Chondrocyte (in vitro differentiated cells): ENCODE results near the gene P2RX1. TPM values are rescaled to one million over a fixed set of nuclear protein-coding genes. Genes with fewer than 3 reads are reported as not detected.
"Not testable (repeated sequence)": the region's sequence is repeated elsewhere in the genome, so short reads cannot be mapped to it uniquely, and the experiment has no call there.

Source experiments
- DNase-seq: peaks from one replicate; pipeline ENCODE4 v3.0.0; 2021; ENCODE audit warnings: mixed read lengths, low spot score
- H3K27ac Mint-ChIP-seq: one replicate; pipeline ENCODE4 v1.8.0; 2021; ENCODE audit warnings: mild to moderate bottlenecking, moderate library complexity, mixed read lengths; ENCODE audit not compliant: unreplicated experiment
- H3K27me3 Mint-ChIP-seq: 2 replicates; pipeline ENCODE4 v1.8.0; 2021; ENCODE audit warnings: low read depth, mixed read lengths
- H3K36me3 Mint-ChIP-seq: 2 replicates; pipeline ENCODE4 v1.8.0; 2021; ENCODE audit warnings: low read depth, mixed read lengths
- H3K4me1 Mint-ChIP-seq: 2 replicates; pipeline ENCODE4 v1.8.0; 2021; ENCODE audit warnings: low read depth, mild to moderate bottlenecking, mixed read lengths
- H3K4me3 Mint-ChIP-seq: one replicate; pipeline ENCODE4 v1.8.0; 2021; ENCODE audit warnings: mild to moderate bottlenecking, moderate library complexity, mixed read lengths; ENCODE audit not compliant: unreplicated experiment
- H3K9me3 Mint-ChIP-seq: 2 replicates; pipeline ENCODE4 v1.8.0; 2021; ENCODE audit warnings: low read depth, mixed read lengths
- total RNA-seq: library from RNA; stranded (reverse); gene quantifications from 3 replicates; pipeline ENCODE4 v1.2.1, GENCODE V29; 2021
- TF ChIP-seq, protein P1 (sequence below): fragments of 200-600 bp; sonication (generic); IDR thresholded peaks from 2 replicates; pipeline ENCODE4 v1.5.0; 2021; ENCODE audit warnings: antibody characterized with exemption, mild to moderate bottlenecking, moderate library complexity

Gene P2RX1
- total RNA-seq, 1 donor from 2014 or later = not detected

DNA sequence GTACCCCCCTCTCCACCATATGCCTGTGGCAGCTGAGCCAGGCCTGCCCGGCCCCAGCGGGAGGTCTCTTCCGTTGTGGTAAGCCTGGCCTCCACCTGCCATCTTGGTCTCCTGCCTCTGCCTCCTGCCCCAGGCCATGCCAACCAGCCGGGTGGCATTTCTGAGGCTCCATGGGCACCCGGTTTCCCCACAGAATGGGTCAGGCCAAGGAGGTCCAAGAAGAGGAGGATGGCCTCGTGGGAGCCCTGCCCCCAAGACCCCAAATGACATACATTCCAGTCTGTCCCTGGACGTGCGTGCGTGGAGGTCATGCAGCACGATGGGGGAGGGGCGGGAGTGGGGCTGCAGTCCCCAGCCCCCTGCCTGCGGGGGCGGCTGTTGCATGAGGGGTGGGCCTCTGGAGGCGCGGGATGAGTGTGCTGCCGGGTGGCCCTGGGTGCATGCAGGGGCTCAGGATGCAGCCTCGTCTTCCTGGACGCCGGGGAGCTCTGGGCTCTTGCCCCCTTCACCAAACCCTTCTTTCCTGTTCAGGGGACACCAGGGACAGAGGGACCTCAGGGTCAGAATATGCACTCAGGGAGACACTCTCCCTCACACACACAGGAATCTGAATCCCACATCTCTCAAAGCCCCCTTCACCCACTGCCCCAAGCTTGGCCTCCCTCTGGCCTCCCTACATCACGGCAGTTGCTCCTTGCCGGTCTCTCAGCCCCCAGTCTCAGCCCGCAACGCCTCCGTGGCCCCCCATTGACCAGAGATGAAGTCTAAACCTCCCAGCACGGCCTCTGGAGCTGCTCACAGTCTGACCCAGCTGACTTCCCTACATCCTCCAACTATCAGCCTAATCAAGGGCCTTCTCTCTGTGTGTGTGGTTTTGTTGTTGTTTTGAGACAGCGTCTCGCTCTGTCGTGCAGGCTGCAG lies 54.2 kb downstream of the P2RX1 start:
- TF ChIP-seq, protein P1, sequence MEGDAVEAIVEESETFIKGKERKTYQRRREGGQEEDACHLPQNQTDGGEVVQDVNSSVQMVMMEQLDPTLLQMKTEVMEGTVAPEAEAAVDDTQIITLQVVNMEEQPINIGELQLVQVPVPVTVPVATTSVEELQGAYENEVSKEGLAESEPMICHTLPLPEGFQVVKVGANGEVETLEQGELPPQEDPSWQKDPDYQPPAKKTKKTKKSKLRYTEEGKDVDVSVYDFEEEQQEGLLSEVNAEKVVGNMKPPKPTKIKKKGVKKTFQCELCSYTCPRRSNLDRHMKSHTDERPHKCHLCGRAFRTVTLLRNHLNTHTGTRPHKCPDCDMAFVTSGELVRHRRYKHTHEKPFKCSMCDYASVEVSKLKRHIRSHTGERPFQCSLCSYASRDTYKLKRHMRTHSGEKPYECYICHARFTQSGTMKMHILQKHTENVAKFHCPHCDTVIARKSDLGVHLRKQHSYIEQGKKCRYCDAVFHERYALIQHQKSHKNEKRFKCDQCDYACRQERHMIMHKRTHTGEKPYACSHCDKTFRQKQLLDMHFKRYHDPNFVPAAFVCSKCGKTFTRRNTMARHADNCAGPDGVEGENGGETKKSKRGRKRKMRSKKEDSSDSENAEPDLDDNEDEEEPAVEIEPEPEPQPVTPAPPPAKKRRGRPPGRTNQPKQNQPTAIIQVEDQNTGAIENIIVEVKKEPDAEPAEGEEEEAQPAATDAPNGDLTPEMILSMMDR = no peak
- Mint-ChIP-seq H3K4me3 (no peak overlapping the region), H3K9me3 (no peaks in the 10 kb centered on the region), H3K27me3 (no peaks in the 10 kb centered on the region), H3K27ac (no peak overlapping the region), H3K36me3 (no peaks in the 10 kb centered on the region), H3K4me1 (peaks cover 14% of the 10 kb centered on the region)
- no peak for DNase-seq

DNA sequence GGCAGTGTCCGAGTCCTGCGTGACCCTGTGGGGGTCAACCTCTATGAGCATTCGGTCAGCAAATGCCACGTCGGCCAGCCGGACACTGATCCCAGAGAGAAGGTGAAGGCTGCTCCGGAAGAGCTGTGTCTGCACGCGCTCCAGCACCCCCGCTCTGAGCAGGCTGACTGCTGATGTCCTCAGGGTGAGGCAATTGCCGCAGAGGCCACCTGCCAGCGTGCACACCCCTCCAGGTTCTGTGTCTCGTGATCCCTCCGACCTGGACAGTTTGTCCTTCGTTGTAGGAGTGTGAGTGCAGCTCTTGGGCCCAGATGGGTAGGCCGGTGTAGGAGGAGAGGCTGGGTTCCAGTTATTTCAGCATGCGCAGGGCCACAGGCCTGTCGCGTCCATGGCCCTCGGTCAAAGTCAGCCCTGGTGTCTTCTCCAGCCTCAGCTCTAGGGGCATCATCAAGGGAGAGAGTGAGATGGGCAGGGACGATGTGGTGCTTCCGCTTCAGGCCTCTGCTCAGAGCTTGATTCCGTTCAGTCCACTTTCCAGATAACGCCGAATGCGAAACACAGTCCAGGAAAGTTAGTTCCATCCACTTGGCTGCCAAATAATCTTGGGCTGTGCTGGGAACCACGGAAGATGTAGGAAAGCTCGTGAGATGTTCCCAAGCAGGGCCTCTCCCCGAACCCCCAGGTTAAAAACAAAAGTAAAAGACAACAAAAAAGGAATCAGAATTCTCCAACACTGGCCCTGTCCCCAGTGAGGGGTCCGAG lies 55.1 kb downstream of the P2RX1 start:
- Mint-ChIP-seq H3K27me3 (no peaks in the 10 kb centered on the region), H3K36me3 (no peaks in the 10 kb centered on the region), H3K4me3 (no peak overlapping the region), H3K4me1 (peaks cover 14% of the 10 kb centered on the region), H3K27ac (no peak overlapping the region), H3K9me3 (no peaks in the 10 kb centered on the region)
- TF ChIP-seq, protein P1 = no peak
- no peak for DNase-seq

DNA sequence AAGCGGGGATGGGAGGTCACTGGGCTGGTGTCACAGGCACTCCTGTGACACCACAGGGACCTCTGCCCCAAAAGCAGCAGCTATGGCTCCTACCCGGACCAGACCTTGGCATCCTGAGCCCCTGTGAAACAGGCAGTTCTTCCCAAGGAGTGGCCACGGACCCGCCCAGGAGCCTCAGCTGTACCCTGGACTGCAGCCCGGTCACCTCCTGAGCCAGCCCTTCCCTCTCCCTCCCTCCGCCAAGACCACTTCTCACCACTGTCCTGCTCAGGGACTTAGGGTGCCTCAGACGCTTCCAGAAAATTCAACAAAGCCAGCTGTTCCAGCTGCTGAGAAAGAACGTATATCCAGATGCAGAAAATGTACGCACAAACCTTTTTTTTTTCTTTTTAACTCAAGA lies 56.3 kb downstream of the P2RX1 start:
- TF ChIP-seq, protein P1 = no peak
- Mint-ChIP-seq H3K9me3 (no peaks in the 10 kb centered on the region), H3K36me3 (no peaks in the 10 kb centered on the region), H3K27me3 (no peaks in the 10 kb centered on the region), H3K4me3 (no peak overlapping the region), H3K4me1 (peaks cover 3% of the 10 kb centered on the region), H3K27ac (no peak overlapping the region)
- no peak for DNase-seq

DNA sequence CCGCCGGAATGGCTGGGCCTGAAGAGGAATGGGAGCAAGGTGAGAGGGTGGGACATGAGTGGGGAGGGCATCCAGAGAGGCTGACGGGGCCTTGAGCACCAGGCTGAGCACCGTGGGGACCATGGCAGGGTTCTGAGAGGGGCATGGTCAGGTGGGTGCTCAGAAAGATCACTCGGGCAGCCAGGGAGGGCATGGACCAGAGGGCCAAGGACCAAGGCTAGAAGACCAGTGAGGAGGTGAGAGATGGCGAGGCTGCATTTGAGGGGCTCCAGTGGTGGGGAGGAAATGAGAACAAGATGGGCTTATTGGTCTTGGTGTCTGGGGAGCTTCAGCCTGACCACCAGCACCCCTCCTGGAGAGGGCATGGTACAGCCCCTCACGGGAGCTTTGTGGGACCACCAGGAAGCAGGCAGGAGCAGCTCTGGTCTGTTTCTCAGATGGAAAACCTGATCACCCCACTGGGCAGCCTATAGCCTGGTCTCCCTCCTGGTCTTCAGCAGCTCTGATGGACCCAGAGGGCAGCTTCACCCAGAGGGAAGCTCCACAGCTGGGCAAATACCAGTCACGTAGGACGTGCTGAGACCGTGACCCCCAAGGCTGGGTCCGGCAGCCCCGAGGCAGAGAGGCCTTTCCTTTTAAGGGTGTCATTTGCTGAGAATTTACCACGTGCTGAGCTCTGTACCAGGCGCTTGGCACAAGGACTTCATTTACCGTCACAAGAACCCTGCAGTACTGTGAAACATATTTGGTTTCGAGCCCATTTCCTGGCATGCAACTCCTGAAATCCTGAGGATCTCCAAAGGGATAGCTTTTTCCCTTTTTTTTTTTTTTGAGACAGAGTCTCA lies 58.8 kb downstream of the P2RX1 start:
- H3K4me1 Mint-ChIP-seq = peaks cover 3% of the 10 kb centered on the region

DNA sequence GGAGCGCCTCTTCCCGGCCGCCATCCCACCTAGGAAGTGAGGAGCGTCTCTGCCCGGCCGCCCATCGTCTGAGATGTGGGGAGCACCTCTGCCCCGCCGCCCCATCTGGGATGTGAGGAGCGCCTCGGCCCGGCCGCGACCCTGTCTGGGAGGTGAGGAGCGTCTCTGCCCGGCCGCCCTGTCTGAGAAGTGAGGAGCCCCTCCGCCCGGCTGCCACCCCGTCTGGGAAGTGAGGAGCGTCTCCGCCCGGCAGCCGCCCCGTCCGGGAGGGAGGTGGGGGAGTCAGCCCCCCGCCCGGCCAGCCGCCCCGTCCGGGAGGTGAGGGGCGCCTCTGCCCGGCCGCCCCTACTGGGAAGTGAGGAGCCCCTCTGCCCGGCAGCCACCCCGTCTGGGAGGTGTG lies 62.1 kb downstream of the P2RX1 start:
- H3K27me3 Mint-ChIP-seq, H3K4me3 Mint-ChIP-seq: not testable (repeated sequence)

More for the DNA sequence above, 58.8 kb downstream of the P2RX1 start:
- TF ChIP-seq, protein P1 = no peak
- H3K9me3 Mint-ChIP-seq = no peaks in the 10 kb centered on the region
- no peak overlapping the region for H3K4me3 Mint-ChIP-seq
- H3K36me3 Mint-ChIP-seq = no peaks in the 10 kb centered on the region
- peak overlapping the region; percentile 1 for H3K27ac Mint-ChIP-seq
- DNase-seq = no peak
- H3K27me3 Mint-ChIP-seq = no peaks in the 10 kb centered on the region

More for the DNA sequence above, 62.1 kb downstream of the P2RX1 start:
- DNase-seq, H3K4me1 Mint-ChIP-seq, H3K36me3 Mint-ChIP-seq, H3K27ac Mint-ChIP-seq, H3K9me3 Mint-ChIP-seq: not testable (repeated sequence)
